HUES6 (cell line): ENCODE data around the gene NLGN2.

Experiments
- H3K27ac ChIP-seq: 2 replicates; pipeline ENCODE4 v1.7.0; 2013; ENCODE audit warnings: low read depth, mild to moderate bottlenecking, low read length, inconsistent platforms
- H3K27me3 ChIP-seq: 2 replicates; pipeline ENCODE4 v1.6.1; 2013; ENCODE audit warnings: low read length; ENCODE audit not compliant: control insufficient read depth, insufficient read depth
- H3K36me3 ChIP-seq: 2 replicates; pipeline ENCODE4 v1.6.1; 2013; ENCODE audit warnings: low read length; ENCODE audit not compliant: control insufficient read depth, insufficient read depth
- H3K4me1 ChIP-seq: 2 replicates; pipeline ENCODE4 v1.6.1; 2013; ENCODE audit warnings: low read length; ENCODE audit not compliant: control insufficient read depth, insufficient read depth
- H3K4me3 ChIP-seq: 2 replicates; pipeline ENCODE4 v1.5.1; 2013; ENCODE audit warnings: low read depth, low read length
- H3K9ac ChIP-seq: one replicate; pipeline ENCODE4 v1.6.1; 2013; ENCODE audit warnings: mild to moderate bottlenecking, low read length
- H3K9me3 ChIP-seq: 2 replicates; pipeline ENCODE4 v1.6.1; 2013; ENCODE audit warnings: low read depth, low read length; ENCODE audit not compliant: control insufficient read depth, insufficient read depth

NLGN2 gene

GRCh38 chr17:7438656-7439460 is 31.2 kb downstream of the NLGN2 start:
- peaks cover 45% of the 10 kb centered on the region for H3K27me3 ChIP-seq
- H3K27ac ChIP-seq = no peak overlapping the region
- H3K4me3 ChIP-seq = peak overlapping the region; percentile 80
- no peaks in the 10 kb centered on the region for H3K9me3 ChIP-seq
- H3K4me1 ChIP-seq = peaks cover 25% of the 10 kb centered on the region
- H3K9ac ChIP-seq = no peak overlapping the region
- no peaks in the 10 kb centered on the region for H3K36me3 ChIP-seq

GRCh38 chr17:7439462-7440112 is 31.9 kb downstream of the NLGN2 start, which contains the start of gene FGF11:
TSS of gene FGF11 (plus strand) at chr17:7439512. CDS start at chr17:7439621, 109 bp downstream.
- H3K9ac ChIP-seq = peak within 1 kb of the TSS; percentile 93
- H3K4me1 ChIP-seq = peaks cover 30% of the 10 kb centered on the region
- H3K9me3 ChIP-seq = no peaks in the 10 kb centered on the region
- no peaks in the 10 kb centered on the region for H3K36me3 ChIP-seq
- peak within 1 kb of the TSS; percentile 95 for H3K4me3 ChIP-seq
- peak within 1 kb of the TSS; percentile 90 for H3K27ac ChIP-seq
- peaks cover 45% of the 10 kb centered on the region for H3K27me3 ChIP-seq

- Histone ChIP-seq H3K36me3 (no peaks in the 10 kb centered on the region), H3K4me3 (peak overlapping the region; percentile 95), H3K27ac (peak overlapping the region; percentile 90), H3K9me3 (no peaks in the 10 kb centered on the region), H3K9ac (peak overlapping the region; percentile 93), H3K4me1 (peaks cover 31% of the 10 kb centered on the region), H3K27me3 (peaks cover 47% of the 10 kb centered on the region)
Observed at GRCh38 chr17:7440113-7440833, 32.6 kb downstream of the NLGN2 start.

- no peaks in the 10 kb centered on the region for H3K36me3 ChIP-seq
- H3K9ac ChIP-seq = peak overlapping the region; percentile 93
- peak overlapping the region; percentile 95 for H3K4me3 ChIP-seq
- peak overlapping the region; percentile 90 for H3K27ac ChIP-seq
- H3K27me3 ChIP-seq = peaks cover 47% of the 10 kb centered on the region
- no peaks in the 10 kb centered on the region for H3K9me3 ChIP-seq
- H3K4me1 ChIP-seq = peaks cover 31% of the 10 kb centered on the region
Observed at GRCh38 chr17:7440834-7441195, 33.2 kb downstream of the NLGN2 start.

- Histone ChIP-seq H3K27ac (no peak overlapping the region), H3K9me3 (no peaks in the 10 kb centered on the region), H3K27me3 (peaks cover 47% of the 10 kb centered on the region), H3K36me3 (no peaks in the 10 kb centered on the region), H3K4me3 (peak overlapping the region; percentile 95), H3K4me1 (peaks cover 36% of the 10 kb centered on the region), H3K9ac (no peak overlapping the region)
Observed at GRCh38 chr17:7441266-7441665, 33.6 kb downstream of the NLGN2 start.

GRCh38 chr17:7442142-7442541 is 34.5 kb downstream of the NLGN2 start:
- no peaks in the 10 kb centered on the region for H3K9me3 ChIP-seq
- H3K27ac ChIP-seq = no peak overlapping the region
- H3K4me1 ChIP-seq = peaks cover 40% of the 10 kb centered on the region
- no peaks in the 10 kb centered on the region for H3K36me3 ChIP-seq
- no peak overlapping the region for H3K9ac ChIP-seq
- peaks cover 52% of the 10 kb centered on the region for H3K27me3 ChIP-seq
- H3K4me3 ChIP-seq = no peak overlapping the region

GRCh38 chr17:7443499-7444485 is 36.1 kb downstream of the NLGN2 start:
- no peak overlapping the region for H3K27ac ChIP-seq
- H3K9ac ChIP-seq = no peak overlapping the region
- peaks cover 30% of the 10 kb centered on the region for H3K4me1 ChIP-seq
- H3K9me3 ChIP-seq = no peaks in the 10 kb centered on the region
- peaks cover 42% of the 10 kb centered on the region for H3K27me3 ChIP-seq
- no peak overlapping the region for H3K4me3 ChIP-seq
- no peaks in the 10 kb centered on the region for H3K36me3 ChIP-seq

GRCh38 chr17:7444682-7445618 is 37.3 kb downstream of the NLGN2 start, which contains the start of gene CHRNB1:
TSS of gene CHRNB1 (plus strand) at chr17:7445061. CDS start at chr17:7445128, 67 bp downstream.
- H3K27me3 ChIP-seq = peaks cover 31% of the 10 kb centered on the region
- 0 out of 2 replicates have a peak within 1 kb of the TSS, but pooled peaks have one; percentile 28 for H3K27ac ChIP-seq
- peaks cover 27% of the 10 kb centered on the region for H3K4me1 ChIP-seq
- H3K9ac ChIP-seq = peak within 1 kb of the TSS; percentile 27
- peak within 1 kb of the TSS; percentile 75 for H3K4me3 ChIP-seq
- no peaks in the 10 kb centered on the region for H3K9me3 ChIP-seq
- H3K36me3 ChIP-seq = no peaks in the 10 kb centered on the region

GRCh38 chr17:7445619-7445968 is 37.9 kb downstream of the NLGN2 start:
- Histone ChIP-seq H3K9ac (peak overlapping the region; percentile 27), H3K4me3 (peak overlapping the region; percentile 75)

More at GRCh38 chr17:7445619-7445968, 37.9 kb downstream of the NLGN2 start:
- Histone ChIP-seq H3K4me1 (peaks cover 27% of the 10 kb centered on the region), H3K9me3 (no peaks in the 10 kb centered on the region), H3K27ac (0 out of 2 replicates have a peak overlapping the region, but pooled peaks have one; percentile 28), H3K27me3 (peaks cover 31% of the 10 kb centered on the region), H3K36me3 (no peaks in the 10 kb centered on the region)
